Tongue (tissue), 2 donors: ENCODE measurements around the gene NMNAT3. TPM values are rescaled to one million over a fixed set of nuclear protein-coding genes. Genes with fewer than 3 reads are reported as not detected.

Source experiments
- DNase-seq: peaks from one replicate; pipeline ENCODE4 v3.0.0-alpha.2; 2015
- total RNA-seq: library from RNA; depleted of rRNA; stranded (reverse); fragments of >200 nt; gene quantifications from one replicate; pipeline ENCODE4 v1.2.3, GENCODE V29; 2014

The NMNAT3 gene
- 7.5 TPM for total RNA-seq

GRCh38 chr3:139677388-139678155 is at the start of gene NMNAT3:
Gene NMNAT3, minus strand, starts transcription at chr3:139677972. Its CDS starts 50,248 bp downstream, at chr3:139627724.
- DNase-seq: peak; percentile 89

DNA sequence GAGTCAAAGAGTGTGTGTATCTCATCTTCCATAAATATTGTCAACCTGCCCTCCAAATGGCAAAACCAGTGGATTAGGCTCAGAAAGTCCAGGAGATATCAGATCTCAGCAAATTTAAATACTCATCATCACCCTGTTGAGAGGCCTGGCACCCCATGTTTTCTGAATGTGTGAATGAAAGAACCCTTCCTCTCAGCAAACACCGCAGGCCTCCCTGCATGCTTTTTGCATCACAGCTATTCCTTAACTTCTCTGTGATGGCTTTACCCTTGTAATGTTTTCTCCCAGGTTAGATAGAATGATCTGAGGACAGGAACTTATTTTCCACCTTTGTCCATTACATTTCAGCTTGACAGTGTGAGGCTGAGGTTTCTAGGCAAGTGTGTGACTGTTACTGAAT is 43.6 kb upstream of the NMNAT3 start:
- DNase-seq: no peak

DNA sequence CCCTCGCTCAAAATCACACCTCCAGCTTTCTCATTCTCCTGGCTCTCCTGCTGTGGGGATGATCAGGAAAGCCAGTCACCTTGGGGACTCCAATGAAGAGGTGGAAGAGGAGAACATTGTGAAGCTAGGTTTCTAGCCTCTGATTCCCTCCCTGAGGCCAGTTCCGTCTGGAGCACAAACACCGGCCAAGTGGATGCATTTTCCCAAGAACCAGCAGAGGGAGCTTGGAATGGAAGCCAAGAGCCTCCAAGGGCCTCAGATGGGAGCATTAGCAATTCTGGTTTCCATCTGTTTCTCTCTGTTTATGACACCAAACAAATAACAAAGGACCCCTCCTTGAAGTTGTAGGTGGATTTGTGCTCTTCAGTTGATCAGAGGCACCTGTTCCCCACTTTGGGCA is 40.6 kb upstream of the NMNAT3 start:
- peak; percentile 73 for DNase-seq

DNA sequence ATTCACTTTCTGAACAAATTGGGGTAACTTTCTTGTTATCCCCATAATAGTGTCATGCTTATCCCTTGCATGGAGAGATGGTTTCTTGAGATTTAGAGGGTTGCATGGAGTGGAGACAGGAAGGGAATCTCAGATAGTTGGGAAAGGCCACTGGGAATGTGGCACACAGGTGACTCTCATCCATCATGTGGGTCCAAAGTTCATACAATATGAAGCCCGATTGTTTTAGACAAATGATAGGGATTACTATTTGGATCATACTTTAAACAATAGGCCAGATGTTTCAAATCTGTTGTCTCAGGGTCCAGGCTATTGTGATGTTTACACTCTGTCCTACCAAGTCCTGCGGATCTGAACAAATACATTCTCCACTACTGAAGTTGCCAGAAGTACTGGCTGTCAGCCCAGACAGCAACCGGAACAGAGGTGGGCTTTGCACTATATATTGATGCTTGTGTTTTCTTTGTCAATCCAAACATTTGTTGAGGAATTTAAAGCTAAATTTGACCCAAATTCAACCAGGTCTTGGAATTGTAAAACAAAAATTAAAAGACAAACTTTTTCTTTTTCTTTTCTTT is 39.2 kb upstream of the NMNAT3 start:
- DNase-seq: peak; percentile 50

DNA sequence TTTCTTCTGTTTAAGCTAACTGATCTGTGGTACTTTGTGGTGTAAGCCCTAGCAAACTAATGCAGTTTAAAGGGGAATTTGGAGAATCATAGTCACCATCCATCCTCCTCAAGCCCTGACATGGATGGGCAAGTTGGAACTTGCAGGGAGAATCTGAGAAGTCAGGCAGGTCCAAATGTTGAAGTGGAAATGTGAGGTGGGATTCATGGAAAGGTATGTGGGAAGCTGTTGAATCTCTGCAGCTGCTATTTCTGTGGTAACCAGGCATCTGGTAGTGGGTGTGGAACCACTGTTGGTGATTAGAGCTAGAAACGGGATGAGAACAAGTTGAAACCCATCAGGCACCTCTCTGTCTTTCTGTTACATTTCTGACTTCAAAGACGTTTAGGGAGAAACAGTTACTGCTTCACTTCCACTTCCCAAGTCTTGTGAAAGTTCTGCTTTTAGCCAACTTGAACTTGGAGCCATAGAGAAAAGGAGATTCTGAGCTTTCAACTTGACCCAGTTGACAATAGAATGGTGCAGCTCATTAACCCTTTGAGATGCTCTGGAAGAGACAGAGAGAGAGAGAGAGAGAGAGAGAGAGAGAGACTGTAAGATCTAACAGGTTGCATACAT is 38.1 kb upstream of the NMNAT3 start:
- DNase-seq: peak; percentile 49

DNA sequence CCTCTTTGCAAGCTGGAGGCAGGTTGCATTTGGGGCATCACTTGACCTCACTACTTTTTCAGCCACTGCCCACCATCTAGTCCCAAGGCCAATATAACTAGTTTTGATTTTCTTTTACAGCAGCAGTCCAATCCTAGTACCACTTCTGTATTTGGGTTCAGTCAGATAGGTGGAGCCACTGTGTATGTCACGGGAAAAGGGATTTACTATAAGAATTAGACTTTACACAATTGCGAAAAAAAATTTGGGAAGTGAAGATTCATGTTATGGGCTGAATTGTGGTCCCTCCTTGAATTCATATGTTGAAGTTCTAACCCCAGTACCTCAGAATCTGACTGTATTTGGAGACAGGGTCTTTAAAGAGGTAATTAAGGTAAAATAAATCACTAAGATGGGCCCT is 37.4 kb upstream of the NMNAT3 start:
- no peak for DNase-seq

- no peak for DNase-seq
Measured at GRCh38 chr3:139710212-139710611, 32.4 kb upstream of the NMNAT3 start.

GRCh38 chr3:139705631-139706030 is 27.9 kb upstream of the NMNAT3 start:
- no peak for DNase-seq

GRCh38 chr3:139696314-139696604 is 18.5 kb upstream of the NMNAT3 start:
- DNase-seq: no peak

DNA sequence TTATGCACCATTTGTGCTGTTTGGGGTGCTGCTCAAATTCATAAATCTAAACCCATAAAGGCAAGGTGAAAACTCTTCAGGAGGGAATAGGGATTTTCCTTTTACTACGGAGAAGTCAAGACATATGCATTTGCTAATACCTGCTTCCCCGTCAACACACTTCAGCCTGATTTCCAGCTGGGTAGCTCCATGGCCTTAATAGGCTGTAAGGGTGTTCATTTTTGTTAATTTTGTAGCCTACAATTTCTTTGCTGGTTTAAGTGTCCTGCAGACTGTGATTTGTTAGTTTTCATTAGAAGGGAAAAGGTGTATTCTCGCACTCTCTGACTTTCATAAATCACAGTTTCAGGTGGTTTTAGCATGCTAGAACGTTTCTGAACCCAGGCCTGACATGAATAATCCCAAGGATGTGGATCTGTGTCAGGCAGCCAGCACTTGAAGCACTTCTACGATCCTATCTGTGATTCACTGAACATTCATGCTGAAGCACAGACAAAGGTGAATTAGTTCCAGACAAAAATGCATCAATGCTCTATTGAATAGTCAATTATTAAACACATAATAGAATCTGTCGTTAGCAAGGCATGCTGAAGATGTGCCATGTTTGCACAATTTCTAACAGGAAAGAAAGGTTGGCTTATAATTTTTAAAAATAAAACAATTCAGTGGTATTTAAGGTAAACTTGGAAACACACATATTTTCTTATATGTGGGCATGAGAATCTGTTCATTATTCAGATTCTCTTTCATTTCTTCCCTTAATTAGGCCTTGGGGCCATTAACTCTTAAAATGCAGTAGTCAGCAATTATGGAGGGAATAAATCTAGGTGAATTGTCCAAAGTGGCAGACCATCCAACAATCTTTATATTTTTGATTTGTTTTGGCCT is 17.9 kb upstream of the NMNAT3 start:
- no peak for DNase-seq

- no peak for DNase-seq
Measured at GRCh38 chr3:139695007-139695406, 17.2 kb upstream of the NMNAT3 start.

DNA sequence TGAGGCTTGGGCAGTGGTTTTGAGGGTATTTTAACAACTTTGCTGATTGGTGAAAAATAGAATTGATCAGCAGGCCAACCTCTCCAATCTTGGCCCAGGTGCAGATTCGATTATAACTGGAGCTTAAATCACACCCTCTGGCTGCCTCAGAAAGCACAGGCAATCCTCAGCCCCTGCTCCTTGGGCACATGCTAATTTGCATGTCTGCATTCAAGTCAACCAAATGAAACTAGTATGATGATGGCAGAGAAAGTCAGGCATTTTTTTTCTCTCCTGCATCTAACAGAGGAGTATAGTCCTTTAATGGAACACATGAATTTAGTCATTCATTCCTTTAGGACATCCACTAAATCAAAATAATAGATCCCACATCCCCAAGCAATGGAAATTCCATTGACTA is 16.8 kb upstream of the NMNAT3 start:
- no peak for DNase-seq

DNA sequence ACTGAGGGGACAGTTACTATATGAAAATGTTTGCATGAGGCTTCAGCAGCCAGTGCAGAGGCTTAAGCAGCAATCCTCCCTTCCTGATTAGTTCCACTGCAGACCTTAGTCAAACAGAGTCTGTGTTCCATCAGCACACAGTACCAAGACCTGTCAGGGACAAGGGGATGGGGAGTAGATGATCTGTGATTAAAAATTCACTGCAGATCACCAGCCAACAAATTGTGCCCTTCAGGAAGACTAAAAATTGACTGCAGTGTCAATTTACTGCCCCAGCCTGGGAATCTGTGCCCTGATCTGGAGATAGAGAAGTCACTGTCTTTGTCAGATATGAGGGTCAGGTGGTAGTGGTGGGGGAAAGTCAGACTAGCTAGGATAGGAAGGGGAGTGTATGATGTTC is 13.8 kb upstream of the NMNAT3 start:
- no peak for DNase-seq

- no peak for DNase-seq
Measured at GRCh38 chr3:139689708-139690228, 12.0 kb upstream of the NMNAT3 start.

GRCh38 chr3:139689122-139689521 is 11.3 kb upstream of the NMNAT3 start:
- DNase-seq: peak; percentile 34

- no peak for DNase-seq
Measured at GRCh38 chr3:139687431-139687830, 9.7 kb upstream of the NMNAT3 start.

GRCh38 chr3:139686624-139687023 is 8.9 kb upstream of the NMNAT3 start:
- DNase-seq: no peak

- DNase-seq: no peak
Measured at GRCh38 chr3:139686206-139686605, 8.4 kb upstream of the NMNAT3 start.

- DNase-seq: no peak
Measured at GRCh38 chr3:139679220-139679775, 1.5 kb upstream of the NMNAT3 start.

DNA sequence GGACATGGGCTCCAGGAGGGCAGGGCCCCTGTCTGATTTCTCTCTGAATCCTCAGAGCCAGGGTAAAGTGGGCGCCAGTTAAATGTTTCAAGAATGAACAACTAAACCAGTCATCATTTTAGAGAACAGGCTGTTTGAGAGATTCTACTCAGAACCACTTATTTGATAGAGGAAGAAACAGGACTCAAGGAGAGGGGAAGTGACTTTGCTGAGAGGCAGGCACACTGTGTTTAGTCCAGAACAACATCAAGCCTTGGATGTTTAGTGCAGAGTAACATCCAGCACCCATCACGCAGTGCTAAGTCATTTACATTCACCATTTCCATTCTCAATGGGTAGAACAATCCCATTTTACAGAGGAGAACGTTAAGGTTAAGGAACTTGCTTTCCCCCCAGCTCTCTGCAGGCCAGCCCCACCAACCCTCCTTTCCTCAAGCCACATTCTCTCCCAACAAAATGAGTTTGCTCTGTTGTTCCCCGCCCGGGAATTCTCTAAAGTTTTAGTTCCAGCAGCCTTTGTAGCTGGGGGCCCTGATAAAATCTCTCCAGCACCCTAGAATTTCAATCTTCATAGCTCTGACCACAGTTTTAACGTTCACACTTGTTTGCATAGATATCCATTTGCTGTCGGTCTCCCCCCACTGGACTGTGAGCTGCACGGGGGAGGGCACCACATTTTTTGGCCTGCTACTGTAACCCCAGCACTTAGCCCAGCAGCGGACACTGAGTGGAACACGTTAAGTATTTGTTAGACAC is 962 bp downstream of the NMNAT3 start:
- DNase-seq: no peak

GRCh38 chr3:139676108-139676507 is 1.7 kb downstream of the NMNAT3 start:
- DNase-seq: no peak

GRCh38 chr3:139675327-139675726 is 2.4 kb downstream of the NMNAT3 start:
- DNase-seq: no peak
